NCI-H2029 (cell line): Measurements from ENCODE around the gene RERE.
A peak's percentile ranks its signal among the peaks of the same experiment; 100 is the strongest.
"Not testable (repeated sequence)": the region's sequence is repeated elsewhere in the genome, so short reads cannot be mapped to it uniquely, and the experiment has no call there.

Source experiments
- DNase-seq: peaks from one replicate; lab custom pipeline; 2025; lab: John Stamatoyannopoulos, UW

Gene RERE

GRCh38 chr1:8602471-8603219 is 214.8 kb downstream of the RERE start:
- DNase-seq = peak; percentile 59

- no peak for DNase-seq
These were observed 217.1 kb downstream of the RERE start for GRCh38 chr1:8600336-8600735.

GRCh38 chr1:8599646-8600212 is 217.7 kb downstream of the RERE start:
- no peak for DNase-seq

GRCh38 chr1:8598783-8599182 is 218.7 kb downstream of the RERE start:
- no peak for DNase-seq

- DNase-seq = peak; percentile 87
These were observed 219.2 kb downstream of the RERE start for GRCh38 chr1:8598060-8598724.

GRCh38 chr1:8597455-8597854 is 220.0 kb downstream of the RERE start:
- no peak for DNase-seq

GRCh38 chr1:8595941-8596340 is 221.5 kb downstream of the RERE start:
- DNase-seq = no peak

GRCh38 chr1:8595332-8595731 is 222.1 kb downstream of the RERE start:
- DNase-seq = no peak

- not testable (repeated sequence) for DNase-seq
These were observed 224.1 kb downstream of the RERE start for GRCh38 chr1:8593292-8593691.

- DNase-seq = no peak
These were observed 225.9 kb downstream of the RERE start for GRCh38 chr1:8591569-8591968.

GRCh38 chr1:8590721-8591351 is 226.6 kb downstream of the RERE start:
- DNase-seq = no peak

GRCh38 chr1:8589571-8589970 is 227.9 kb downstream of the RERE start:
- no peak for DNase-seq

- DNase-seq = no peak
These were observed 229.7 kb downstream of the RERE start for GRCh38 chr1:8587784-8588183.

- DNase-seq = no peak
These were observed 231.0 kb downstream of the RERE start for GRCh38 chr1:8586438-8586837.

- DNase-seq = no peak
These were observed 233.1 kb downstream of the RERE start for GRCh38 chr1:8584316-8584715.

- no peak for DNase-seq
These were observed 234.4 kb downstream of the RERE start for GRCh38 chr1:8583031-8583430.

- no peak for DNase-seq
These were observed 236.9 kb downstream of the RERE start for GRCh38 chr1:8580566-8580965.

GRCh38 chr1:8578936-8579335 is 238.5 kb downstream of the RERE start:
- DNase-seq = no peak

GRCh38 chr1:8578132-8578877 is 239.1 kb downstream of the RERE start:
- no peak for DNase-seq

GRCh38 chr1:8574985-8575384 is 242.5 kb downstream of the RERE start:
- DNase-seq = no peak

- DNase-seq = no peak
These were observed 245.3 kb downstream of the RERE start for GRCh38 chr1:8572106-8572505.
